PC-9 (cell line): ENCODE measurements around the gene RBAK. TPM values are rescaled to one million over a fixed set of nuclear protein-coding genes. Genes with fewer than 3 reads are reported as not detected.
A peak's percentile ranks its signal among the peaks of the same experiment; 100 is the strongest.
"Not testable (repeated sequence)": the region's sequence is repeated elsewhere in the genome, so short reads cannot be mapped to it uniquely, and the experiment has no call there.

Experiments
- BruUV-seq: library from RNA; stranded (reverse); fragments of 400-500 nt; replicated peaks from 2 replicates; lab custom pipeline; 2021; lab: Mats Ljungman, UMichigan
- CTCF ChIA-PET: fragments of 300-600 bp; sonication (Branson Sonifier 250); formaldehyde crosslinking; loops from one replicate; lab custom pipeline; 2022; ENCODE audit warnings: antibody characterized with exemption; lab: Charles Lee
- POLR2A ChIA-PET: fragments of 300-600 bp; sonication (Branson Sonifier 250); formaldehyde crosslinking; loops from one replicate; lab custom pipeline; 2022; ENCODE audit warnings: antibody characterized with exemption; ENCODE audit not compliant: unreplicated experiment; lab: Charles Lee
- DNase-seq, 2 experiments: peaks; one replicate each; pipeline versions ENCODE4 v3.0.0 to v3.0.0-alpha.2; 2015 to 2022; ENCODE audit warnings: mixed read lengths in 1 of 2
- H2AFZ ChIP-seq: fragments of 200-600 bp; sonication (generic); 2 replicates; pipeline ENCODE4 v1.8.1; 2017; ENCODE audit warnings: antibody characterized with exemption
- H3F3A ChIP-seq: fragments of 200-600 bp; sonication (generic); 2 replicates; pipeline ENCODE4 v1.8.1; 2017; ENCODE audit warnings: antibody characterized with exemption, mild to moderate bottlenecking, low read depth; ENCODE audit not compliant: insufficient read depth
- H3K27ac ChIP-seq: fragments of 200-600 bp; sonication (generic); 2 replicates; pipeline ENCODE4 v1.6.1; 2016; ENCODE audit warnings: mixed run types
- H3K27me3 ChIP-seq: fragments of 200-600 bp; sonication (generic); 2 replicates; pipeline ENCODE4 v1.6.1; 2016; ENCODE audit warnings: low read depth, mixed run types; ENCODE audit not compliant: insufficient read depth
- H3K36me3 ChIP-seq: fragments of 200-600 bp; sonication (generic); 2 replicates; pipeline ENCODE4 v1.6.1; 2016; ENCODE audit warnings: low read depth, mixed run types
- H3K4me1 ChIP-seq: fragments of 200-600 bp; sonication (generic); replicated peaks from 2 replicates; pipeline ENCODE4 v1.6.1; 2016; ENCODE audit warnings: mixed run types; ENCODE audit not compliant: insufficient read depth
- H3K4me2 ChIP-seq: fragments of 200-600 bp; sonication (generic); 2 replicates; pipeline ENCODE4 v1.6.1; 2017; ENCODE audit warnings: mixed run types
- H3K4me3 ChIP-seq: fragments of 200-600 bp; sonication (generic); 2 replicates; pipeline ENCODE4 v1.6.1; 2016; ENCODE audit warnings: mixed run types
- H3K79me2 ChIP-seq: fragments of 200-600 bp; sonication (generic); 2 replicates; pipeline ENCODE4 v1.6.1; 2017; ENCODE audit warnings: low read depth, mixed run types
- H3K9me2 ChIP-seq: fragments of 200-600 bp; sonication (generic); 2 replicates; pipeline ENCODE4 v1.8.1; 2017; ENCODE audit warnings: mild to moderate bottlenecking; ENCODE audit not compliant: insufficient read depth
- H3K9me3 ChIP-seq: fragments of 200-600 bp; sonication (generic); 2 replicates; pipeline ENCODE4 v1.8.1; 2016; ENCODE audit warnings: low read depth; ENCODE audit not compliant: insufficient read depth
- H4K20me1 ChIP-seq: fragments of 200-600 bp; sonication (generic); 2 replicates; pipeline ENCODE4 v1.8.1; 2017; ENCODE audit not compliant: insufficient read depth
- EZH2 ChIP-seq: fragments of 200-600 bp; sonication (generic); IDR thresholded peaks from 2 replicates; pipeline ENCODE4 v1.8.0; 2017; ENCODE audit warnings: antibody characterized with exemption, low read depth
- intact Hi-C: fragments of 100-400 bp; cut with micrococcal nuclease; formaldehyde crosslinking; loops from one replicate; pipeline ENCODE4 v1.10.0; 2022; ENCODE audit not compliant: unreplicated experiment
- total RNA-seq: library from RNA; stranded (reverse); gene quantifications from 2 replicates; pipeline ENCODE4 v1.2.3, GENCODE V29; 2021
- TF ChIP-seq, protein P1 (sequence below): fragments of 200-600 bp; sonication (generic); conservative IDR thresholded peaks from 2 replicates; pipeline ENCODE4 v1.6.1; 2017; ENCODE audit warnings: mixed run types, antibody characterized with exemption, mild to moderate bottlenecking, moderate library complexity

The RBAK gene
- total RNA-seq, 1 experiment from 2014 or later = 12.4 TPM

DNA sequence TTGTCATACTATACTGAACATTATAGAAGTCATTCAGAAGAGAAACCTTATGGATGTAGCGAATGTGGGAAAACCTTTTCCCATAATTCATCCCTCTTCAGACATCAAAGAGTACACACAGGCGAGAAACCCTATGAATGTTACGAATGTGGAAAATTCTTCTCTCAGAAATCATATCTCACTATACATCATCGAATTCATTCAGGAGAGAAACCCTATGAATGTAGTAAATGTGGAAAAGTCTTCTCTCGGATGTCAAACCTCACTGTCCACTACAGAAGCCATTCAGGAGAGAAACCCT is 19.4 kb downstream of the RBAK start:
- Histone ChIP-seq H4K20me1 (no peaks in the 10 kb centered on the region), H3K27ac (no peak overlapping the region), H3F3A (peaks cover 48% of the 10 kb centered on the region), H3K79me2 (no peaks in the 10 kb centered on the region), H3K36me3 (peaks cover 70% of the 10 kb centered on the region), H2AFZ (no peak overlapping the region), H3K4me3 (peak overlapping the region; percentile 22), H3K4me1 (no peaks in the 10 kb centered on the region), H3K9me3 (peaks cover 99% of the 10 kb centered on the region), H3K27me3 (no peaks in the 10 kb centered on the region), H3K4me2 (no peak overlapping the region), H3K9me2 (no peaks in the 10 kb centered on the region)
- no peak for DNase-seq
- CTCF ChIA-PET = no interaction called here
- TF ChIP-seq, protein P1, sequence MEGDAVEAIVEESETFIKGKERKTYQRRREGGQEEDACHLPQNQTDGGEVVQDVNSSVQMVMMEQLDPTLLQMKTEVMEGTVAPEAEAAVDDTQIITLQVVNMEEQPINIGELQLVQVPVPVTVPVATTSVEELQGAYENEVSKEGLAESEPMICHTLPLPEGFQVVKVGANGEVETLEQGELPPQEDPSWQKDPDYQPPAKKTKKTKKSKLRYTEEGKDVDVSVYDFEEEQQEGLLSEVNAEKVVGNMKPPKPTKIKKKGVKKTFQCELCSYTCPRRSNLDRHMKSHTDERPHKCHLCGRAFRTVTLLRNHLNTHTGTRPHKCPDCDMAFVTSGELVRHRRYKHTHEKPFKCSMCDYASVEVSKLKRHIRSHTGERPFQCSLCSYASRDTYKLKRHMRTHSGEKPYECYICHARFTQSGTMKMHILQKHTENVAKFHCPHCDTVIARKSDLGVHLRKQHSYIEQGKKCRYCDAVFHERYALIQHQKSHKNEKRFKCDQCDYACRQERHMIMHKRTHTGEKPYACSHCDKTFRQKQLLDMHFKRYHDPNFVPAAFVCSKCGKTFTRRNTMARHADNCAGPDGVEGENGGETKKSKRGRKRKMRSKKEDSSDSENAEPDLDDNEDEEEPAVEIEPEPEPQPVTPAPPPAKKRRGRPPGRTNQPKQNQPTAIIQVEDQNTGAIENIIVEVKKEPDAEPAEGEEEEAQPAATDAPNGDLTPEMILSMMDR = no peak
- TF ChIP-seq EZH2 = no peak
- POLR2A ChIA-PET = no interaction called here
- intact Hi-C loops = no loop called here
- BruUV-seq = no TSS peak

DNA sequence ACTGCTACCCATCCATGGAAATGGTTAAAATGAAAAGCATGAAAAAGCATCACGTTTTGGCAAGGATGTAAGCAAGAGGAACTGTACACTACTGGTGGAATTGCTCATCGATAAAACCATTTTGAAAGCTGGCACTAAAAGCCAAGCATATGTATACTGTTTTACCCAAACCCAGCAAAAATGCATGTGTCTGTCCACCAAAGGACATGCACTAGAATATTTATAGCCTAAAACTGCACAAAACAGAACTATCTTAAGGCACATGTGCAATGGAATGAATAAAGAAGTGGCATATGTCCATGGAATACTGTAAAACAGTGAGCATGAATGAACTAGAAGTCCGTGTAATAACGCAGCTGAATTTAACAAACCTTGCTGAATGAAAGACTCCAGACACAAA is 22.9 kb downstream of the RBAK start:
- H3K36me3 ChIP-seq = peaks cover 36% of the 10 kb centered on the region
- H3K27ac ChIP-seq = no peak overlapping the region
- H3K4me2 ChIP-seq = no peak overlapping the region
- no peaks in the 10 kb centered on the region for H3K27me3 ChIP-seq
- CTCF ChIA-PET = no interaction called here
- no peaks in the 10 kb centered on the region for H4K20me1 ChIP-seq
- H3K79me2 ChIP-seq = no peaks in the 10 kb centered on the region
- no peaks in the 10 kb centered on the region for H3K9me2 ChIP-seq
- no peak overlapping the region for H3K4me3 ChIP-seq
- POLR2A ChIA-PET = no interaction called here
- no TSS peak for BruUV-seq
- no peaks in the 10 kb centered on the region for H3K4me1 ChIP-seq
- DNase-seq = no peak
- intact Hi-C loops = no loop called here
- H3F3A ChIP-seq = peaks cover 43% of the 10 kb centered on the region
- H2AFZ ChIP-seq = no peak overlapping the region
- TF ChIP-seq EZH2 = no peak
- TF ChIP-seq, protein P1 = no peak
- H3K9me3 ChIP-seq = peaks cover 79% of the 10 kb centered on the region

DNA sequence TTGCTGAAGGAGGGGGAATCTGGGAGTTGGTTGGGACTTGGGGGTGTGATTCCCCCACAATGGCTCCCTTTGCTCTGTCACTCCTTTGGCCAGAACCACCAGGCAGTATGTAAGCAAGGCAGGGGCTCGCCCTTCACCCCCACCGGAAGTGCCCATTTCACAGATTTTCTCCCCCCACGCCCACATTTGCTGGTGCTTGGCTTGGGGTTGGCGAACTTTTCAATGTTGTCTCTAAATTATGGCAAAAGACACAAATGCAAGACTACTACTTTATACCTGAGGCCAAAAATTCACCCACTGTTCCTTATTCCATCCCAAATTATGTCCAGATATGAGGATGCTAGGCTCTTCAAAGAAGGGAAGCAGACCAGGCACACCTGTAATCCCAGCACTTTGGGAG is 24.5 kb downstream of the RBAK start:
- H3F3A ChIP-seq = peaks cover 26% of the 10 kb centered on the region; the same call in 1 of the 2 replicates
- no peaks in the 10 kb centered on the region for H3K4me1 ChIP-seq
- intact Hi-C loops = no loop called here
- ChIA-PET POLR2A (interaction anchor here (0.6 kb wide), 1 partner anchor 96 kb away, joined by 6 read pairs; no protein-coding TSS in a partner anchor), CTCF (no interaction called here)
- no TSS peak for BruUV-seq
- H3K4me3 ChIP-seq = no peak overlapping the region
- H3K9me2 ChIP-seq = no peaks in the 10 kb centered on the region
- peaks cover 62% of the 10 kb centered on the region for H3K9me3 ChIP-seq
- no peak for TF ChIP-seq EZH2
- TF ChIP-seq, protein P1 = no peak
- no peak overlapping the region for H3K27ac ChIP-seq
- H3K36me3 ChIP-seq = peaks cover 19% of the 10 kb centered on the region
- DNase-seq = no peak
- H3K4me2 ChIP-seq = no peak overlapping the region
- no peak overlapping the region for H2AFZ ChIP-seq
- H4K20me1 ChIP-seq = no peaks in the 10 kb centered on the region
- H3K79me2 ChIP-seq = no peaks in the 10 kb centered on the region
- H3K27me3 ChIP-seq = peaks cover 7% of the 10 kb centered on the region

DNA sequence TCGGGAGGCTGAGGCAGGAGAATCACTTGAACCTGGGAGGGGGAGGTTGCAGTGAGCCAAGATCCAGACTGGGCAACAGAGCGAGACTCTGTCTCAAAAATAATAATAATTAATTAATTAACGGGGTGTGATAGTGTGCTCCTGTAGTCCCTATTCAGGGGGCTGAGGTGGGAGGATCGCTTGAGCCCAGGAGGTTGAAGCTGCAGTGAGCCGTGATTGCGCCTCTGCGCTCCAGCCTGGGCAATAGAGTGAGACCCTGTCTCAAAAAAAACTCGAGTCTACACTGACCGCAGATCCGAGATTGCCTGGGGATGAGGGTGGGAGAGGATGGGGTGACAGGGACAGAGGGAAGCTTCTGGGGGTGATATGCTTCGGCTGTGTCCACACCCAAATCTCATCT is 29.5 kb downstream of the RBAK start:
- intact Hi-C loops, BruUV-seq, H3K79me2 ChIP-seq, H3F3A ChIP-seq, CTCF ChIA-PET, H3K36me3 ChIP-seq, POLR2A ChIA-PET, H3K4me3 ChIP-seq, DNase-seq, H3K27ac ChIP-seq, H3K4me1 ChIP-seq, H3K4me2 ChIP-seq, H3K9me2 ChIP-seq, H4K20me1 ChIP-seq, H2AFZ ChIP-seq: not testable (repeated sequence)
- Histone ChIP-seq H3K9me3 (peaks cover 13% of the 10 kb centered on the region; the same call in 1 of the 2 replicates), H3K27me3 (peaks cover 48% of the 10 kb centered on the region)
